Thyroid gland (tissue), 4 donors: Measurements from ENCODE around the gene RAB6B.

Source experiments
- CTCF ChIP-seq, 6 experiments: fragments of 200-600 bp in 3 of 6; fragments of 450-650 bp in 3 of 6; sonication (generic) in 3 of 6; IDR thresholded peaks; one replicate each; pipeline ENCODE4 v1.5.1; 2016 to 2019; ENCODE audit warnings: antibody characterized with exemption in 6 of 6, mild to moderate bottlenecking in 2 of 6, inconsistent platforms in 1 of 6, moderate library complexity in 1 of 6
- POLR2A ChIP-seq, 2 donors: fragments of 450-650 bp; IDR thresholded peaks; one replicate each; pipeline ENCODE4 v1.6.1; 2017; ENCODE audit warnings: antibody characterized with exemption in 2 of 2, mild to moderate bottlenecking in 2 of 2, moderate library complexity in 1 of 2

GRCh38 chr3:133840055-133840737, 55.5 kb downstream of the RAB6B start:
- TF ChIP-seq CTCF (IDR thresholded peaks at IDR 0.05): no peak
- TF ChIP-seq POLR2A (IDR thresholded peaks at IDR 0.05): no peak
